Heart right ventricle (tissue), 16 donors: ENCODE results near the gene DNASE1L2. TPM values are rescaled to one million over a fixed set of nuclear protein-coding genes. Genes with fewer than 3 reads are reported as not detected.
"Not testable (repeated sequence)": the region's sequence is repeated elsewhere in the genome, so short reads cannot be mapped to it uniquely, and the experiment has no call there.

Experiments
- ATAC-seq, 8 donors: fragments of 200-7000 bp; cut with Tn5 transposase; one replicate each; pipeline ENCODE4 v1.9.1; 2020; ENCODE audit warnings: mild to moderate bottlenecking in 8 of 8, moderate library complexity in 8 of 8, moderate number of reproducible peaks in 1 of 8
- DNase-seq, 2 donors: peaks; one replicate each; pipeline ENCODE4 v3.0.0-alpha.2; 2020
- H3K27ac ChIP-seq, 10 donors: fragments of 200-600 bp; sonication (generic) in 2 of 10; one replicate each; pipeline versions ENCODE4 v1.5.0 to v1.8.0; 2020 to 2022; ENCODE audit warnings: mild to moderate bottlenecking in 3 of 10
- H3K27me3 ChIP-seq, 7 donors: fragments of 200-600 bp; one replicate each; pipeline ENCODE4 v1.8.0; 2021 to 2022; ENCODE audit warnings: mild to moderate bottlenecking in 2 of 7
- H3K36me3 ChIP-seq, 9 donors: fragments of 200-600 bp; sonication (generic) in 1 of 9; one replicate each; pipeline versions ENCODE4 v1.5.0 to v1.8.0; 2020 to 2022; ENCODE audit warnings: mild to moderate bottlenecking in 2 of 9
- H3K4me1 ChIP-seq, 9 donors: fragments of 200-600 bp; sonication (generic) in 1 of 9; one replicate each; pipeline versions ENCODE4 v1.5.0 to v1.8.0; 2020 to 2022; ENCODE audit warnings: mild to moderate bottlenecking in 4 of 9
- H3K4me3 ChIP-seq, 10 donors: fragments of 200-600 bp; sonication (generic) in 2 of 10; one replicate each; pipeline versions ENCODE4 v1.5.0 to v1.8.0; 2020 to 2022; ENCODE audit warnings: mild to moderate bottlenecking in 7 of 10, moderate library complexity in 2 of 10
- H3K9me3 ChIP-seq, 11 donors: fragments of 200-600 bp in 10 of 11; sonication (generic) in 2 of 11; one replicate each; pipeline versions ENCODE4 v1.5.0 to v1.8.0; 2013 to 2022; ENCODE audit warnings: mild to moderate bottlenecking in 2 of 11, control low read depth in 1 of 11, moderate library complexity in 1 of 11
- WGBS, 2 donors: extraction: QIAGEN DNeasy Blood & Tissue Kit; methylation state at CpG; one replicate each; pipeline ENCODE4 v1.1.7; 2013; ENCODE audit warnings: inconsistent platforms in 1 of 2; 5-methylcytosine and 5-hydroxymethylcytosine counted together
- intact Hi-C, 10 donors: fragments of 100-400 bp; cut with DNase I; formaldehyde crosslinking; loops; one replicate each; pipeline versions ENCODE4 v1.11.1 to v1.14.2; 2022
- polyA plus RNA-seq, 2 donors: library from polyadenylated mRNA; stranded (reverse); fragments of 200-250 nt; gene quantifications; one replicate each; pipeline ENCODE4 v1.2.3, GENCODE V29; 2013
- total RNA-seq, 10 donors: library from RNA; stranded (reverse); fragmentation: NEBNext Ultra II Directional in 3 of 10; extraction: Animal tissue kit (Norgen Biotek cat#: 25700) in 3 of 10; gene quantifications; one replicate each; pipeline versions ENCODE4 v1.2.1 to v1.2.4, GENCODE V29; 2021 to 2023
- TF ChIP-seq, protein P1 (sequence below), 9 donors: fragments of 200-600 bp; sonication (generic) in 2 of 9; IDR thresholded peaks; one replicate each; pipeline versions ENCODE4 v1.5.0 to v1.8.0; 2021 to 2022; ENCODE audit warnings: antibody characterized with exemption in 9 of 9, mild to moderate bottlenecking in 5 of 9, moderate library complexity in 1 of 9
- donor health status: Arrhythmogenic right ventricular cardiomyopathy.
- donor health status: ischemic (EF 13 %, LVEDD 7.1; RV severe dilation, severe dysfunction).
- donor health status: healthy with polysubstance abuse.
- donor health status: DM: no; HTN: yes; CAD: no.
- donor health status: DM: no; HTN: no; CAD: no.
- donor health status: ischemic (EF 25% LVEDD 6.9; RV normal size, moderate dysfunction).
- donor health status: ischemic (EF 25% LVEDD 5.7; RV mildly dilated, moderate dysfunction).
- donor health status: healthy.
- donor health status: DM: yes; HTN: yes; CAD: no.
- donor health status: Ischemic cardiomyopathy.
- donor health status: ischemic (EF 35%, LVEDD 5.7; RV mildly dilated, moderate dysfunction).
- donor health status: nonischemic (EF 11% LVEDD 7.7; RV severe dilation, severe dysfunction).
- donor health status: DM: yes; HTN: yes; CAD: no.
- donor health status: PGD.
- donor health status: ischemic (EF 29% LVEDD 5.4; RV normal size, mild dysfunction).
- donor health status: nonischemic (EF 23%, LVEDD 6.1; RV moderate dilation, normal function).

The DNASE1L2 gene
- total and polyA plus RNA-seq, 12 donors, result 0.15 to 1.2 (median 0.35) TPM; not detected in 1

DNA sequence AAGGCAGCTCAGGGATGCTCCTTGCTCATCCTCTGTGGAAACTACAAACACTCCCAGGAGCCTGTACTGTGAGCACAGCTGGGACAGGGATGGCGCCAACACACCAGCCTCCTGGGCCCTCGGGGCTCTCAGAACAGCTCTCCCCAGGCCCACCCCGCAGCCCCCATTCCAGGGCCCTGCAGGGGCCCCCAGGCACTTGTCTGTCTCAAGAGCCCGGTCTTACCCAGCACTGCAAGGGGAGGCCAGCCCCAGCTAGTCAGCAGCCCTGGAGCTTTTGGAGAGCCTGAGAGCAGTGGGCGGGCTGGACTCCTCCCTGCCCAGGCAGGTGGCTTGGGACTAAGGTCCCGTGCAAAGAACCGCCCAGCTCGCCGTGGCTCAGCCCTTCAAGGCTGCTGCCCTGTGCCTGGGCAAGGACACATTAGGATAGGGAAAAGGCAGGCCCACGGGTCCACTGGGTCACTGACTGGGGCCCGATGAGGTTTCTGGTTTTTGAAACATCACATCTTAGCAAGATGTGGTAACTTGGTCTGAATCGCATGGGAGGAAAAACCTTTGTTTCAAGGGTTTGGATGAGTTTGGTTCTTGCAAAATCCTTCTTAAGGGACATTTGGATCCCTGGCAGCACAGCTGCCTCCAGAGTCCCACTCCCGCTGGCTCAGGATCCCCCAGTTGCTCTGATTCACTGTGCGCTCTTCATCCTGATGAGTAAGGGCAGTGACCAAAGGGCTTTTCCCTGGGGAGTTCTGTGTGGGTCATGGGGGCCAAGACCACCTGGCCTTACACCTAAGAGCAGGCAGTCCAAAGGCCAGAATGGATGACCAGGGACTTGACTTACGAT lies 2.8 kb downstream of the DNASE1L2 start:
- WGBS, 2 donors, result 79% methylated on average over 15 of the region's 15 CpGs
- H3K4me3 ChIP-seq, result no peak overlapping the region
- H3K36me3 ChIP-seq, result peaks cover 4 to 68% (median 48%) of the 10 kb centered on the region in 9 donors
- peak in 6 of 8 donors; percentile 3 to 9 (median 4) for ATAC-seq
- peaks cover 0 to 30% (median 8%) of the 10 kb centered on the region in 7 donors for H3K27me3 ChIP-seq
- intact Hi-C loops, result no loop called here
- peak overlapping the region in 1 of 10 donors; percentile 58 for H3K27ac ChIP-seq
- TF ChIP-seq, protein P1, sequence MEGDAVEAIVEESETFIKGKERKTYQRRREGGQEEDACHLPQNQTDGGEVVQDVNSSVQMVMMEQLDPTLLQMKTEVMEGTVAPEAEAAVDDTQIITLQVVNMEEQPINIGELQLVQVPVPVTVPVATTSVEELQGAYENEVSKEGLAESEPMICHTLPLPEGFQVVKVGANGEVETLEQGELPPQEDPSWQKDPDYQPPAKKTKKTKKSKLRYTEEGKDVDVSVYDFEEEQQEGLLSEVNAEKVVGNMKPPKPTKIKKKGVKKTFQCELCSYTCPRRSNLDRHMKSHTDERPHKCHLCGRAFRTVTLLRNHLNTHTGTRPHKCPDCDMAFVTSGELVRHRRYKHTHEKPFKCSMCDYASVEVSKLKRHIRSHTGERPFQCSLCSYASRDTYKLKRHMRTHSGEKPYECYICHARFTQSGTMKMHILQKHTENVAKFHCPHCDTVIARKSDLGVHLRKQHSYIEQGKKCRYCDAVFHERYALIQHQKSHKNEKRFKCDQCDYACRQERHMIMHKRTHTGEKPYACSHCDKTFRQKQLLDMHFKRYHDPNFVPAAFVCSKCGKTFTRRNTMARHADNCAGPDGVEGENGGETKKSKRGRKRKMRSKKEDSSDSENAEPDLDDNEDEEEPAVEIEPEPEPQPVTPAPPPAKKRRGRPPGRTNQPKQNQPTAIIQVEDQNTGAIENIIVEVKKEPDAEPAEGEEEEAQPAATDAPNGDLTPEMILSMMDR (IDR thresholded peaks at IDR 0.05), result no peak
- no peaks in the 10 kb centered on the region for H3K9me3 ChIP-seq
- H3K4me1 ChIP-seq, result peaks cover 13 to 33% (median 23%) of the 10 kb centered on the region in 9 donors
- no peak for DNase-seq

DNA sequence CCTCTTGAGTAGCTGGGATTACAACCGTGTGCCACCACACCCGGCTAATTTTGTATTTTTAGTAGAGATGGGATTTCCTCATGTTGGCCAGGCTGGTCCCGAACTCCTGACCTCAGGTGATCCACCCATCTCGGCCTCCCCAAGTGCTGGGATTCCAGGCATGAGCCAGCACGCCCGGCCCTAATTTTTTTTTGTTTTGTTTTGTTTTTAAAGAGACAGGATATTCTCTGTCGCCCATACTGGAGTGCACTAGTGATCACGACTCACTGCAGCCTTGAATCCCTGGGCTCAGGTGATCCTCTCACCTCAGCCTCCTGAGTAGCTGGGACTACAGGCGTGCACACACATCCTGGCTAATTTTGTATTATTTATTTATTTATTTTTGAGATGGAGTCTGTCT lies 4.1 kb downstream of the DNASE1L2 start:
- DNase-seq, ATAC-seq, H3K4me3 ChIP-seq, H3K27ac ChIP-seq, H3K9me3 ChIP-seq, intact Hi-C loops: not testable (repeated sequence)
- 67 to 68% methylated on average over 9 of the region's 9 CpGs for WGBS, 2 donors
- H3K36me3 ChIP-seq, result peaks cover 0 to 68% (median 47%) of the 10 kb centered on the region in 9 donors
- peaks cover 13 to 34% (median 23%) of the 10 kb centered on the region in 9 donors for H3K4me1 ChIP-seq
- H3K27me3 ChIP-seq, result peaks cover 0 to 29% (median 8%) of the 10 kb centered on the region in 7 donors

DNA sequence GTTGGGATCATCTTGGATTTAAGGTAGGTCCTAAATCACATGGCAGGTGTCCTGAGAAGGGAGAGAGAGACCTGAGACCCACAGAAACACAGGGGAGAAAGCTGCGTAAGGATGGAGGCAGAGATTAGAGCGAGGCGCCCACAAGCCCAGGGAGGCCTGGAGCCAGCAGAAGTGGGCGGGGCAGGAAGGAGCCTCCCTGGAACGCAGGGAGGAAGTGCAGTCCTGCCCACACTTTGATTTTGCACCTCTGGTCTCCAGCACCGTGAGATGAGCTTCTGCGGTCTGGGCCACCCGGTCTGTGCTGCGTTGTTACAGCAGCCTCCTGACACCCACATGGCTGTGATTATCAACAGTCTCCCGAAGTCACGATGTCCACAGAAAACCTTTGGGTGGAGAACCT lies 6.4 kb downstream of the DNASE1L2 start:
- Histone ChIP-seq H3K36me3 (peaks cover 0 to 84% (median 53%) of the 10 kb centered on the region in 9 donors), H3K9me3 (no peaks in the 10 kb centered on the region), H3K4me3 (no peak overlapping the region), H3K4me1 (peaks cover 0 to 15% (median 6%) of the 10 kb centered on the region in 9 donors), H3K27ac (no peak overlapping the region), H3K27me3 (peaks cover 0 to 6% (median 0%) of the 10 kb centered on the region in 7 donors)
- WGBS, 2 donors, result 75 to 78% methylated on average over 11 of the region's 11 CpGs
- ATAC-seq (no peak), DNase-seq (no peak)
- intact Hi-C loops, result no loop called here
- TF ChIP-seq, protein P1 (IDR thresholded peaks at IDR 0.05), result no peak

DNA sequence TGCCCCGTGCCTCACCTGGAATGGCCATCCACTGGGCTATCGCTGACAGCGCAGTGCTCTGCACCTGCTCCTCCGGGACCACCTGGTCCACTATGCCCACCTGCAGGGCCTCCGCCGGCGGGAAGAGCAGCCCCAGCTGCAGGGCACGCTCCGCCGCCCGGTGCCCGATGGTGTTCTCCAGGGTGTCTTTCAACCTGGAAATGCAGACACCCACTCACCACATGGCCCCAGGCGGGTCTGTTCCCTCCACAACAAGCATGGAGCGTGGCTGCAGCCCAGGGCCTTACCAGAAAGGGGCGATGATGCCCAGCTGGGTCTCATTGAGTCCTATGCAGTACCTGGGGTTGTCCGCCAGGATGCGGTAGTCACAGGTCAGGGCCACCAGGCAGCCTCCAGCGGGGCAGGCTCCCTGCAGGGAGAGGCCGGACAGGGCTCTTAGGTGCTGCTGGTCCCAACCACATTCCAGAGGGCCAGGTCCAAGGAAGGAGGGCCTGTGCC lies 6.8 kb downstream of the DNASE1L2 start:
- H3K4me1 ChIP-seq, result peaks cover 0 to 10% (median under 1%) of the 10 kb centered on the region in 9 donors
- H3K9me3 ChIP-seq, result no peaks in the 10 kb centered on the region
- DNase-seq (no peak), ATAC-seq (no peak)
- 94 to 97% methylated on average over 19 of the region's 19 CpGs for WGBS, 2 donors
- TF ChIP-seq, protein P1 (IDR thresholded peaks at IDR 0.05), result no peak
- peaks cover 0 to 86% (median 53%) of the 10 kb centered on the region in 9 donors for H3K36me3 ChIP-seq
- peaks cover 0 to 1% (median 0%) of the 10 kb centered on the region in 7 donors for H3K27me3 ChIP-seq
- H3K27ac ChIP-seq, result no peak overlapping the region
- no peak overlapping the region for H3K4me3 ChIP-seq
- intact Hi-C loops, result no loop called here
